ENCODE data around the gene ZNHIT2.
"Not testable (repeated sequence)": the region's sequence is repeated elsewhere in the genome, so short reads cannot be mapped to it uniquely, and the experiment has no call there.

The ZNHIT2 gene

GRCh38 chr11:65118891-65119669 lies 1.6 kb upstream of the ZNHIT2 start:
- not testable (repeated sequence) for FAIRE-seq

GRCh38 chr11:65118097-65118837 lies 766 bp upstream of the ZNHIT2 start:
- FAIRE-seq = no peak

GRCh38 chr11:65116370-65117205 lies 913 bp downstream of the ZNHIT2 start:
- FAIRE-seq = no peak

GRCh38 chr11:65115361-65116082 lies 2.0 kb downstream of the ZNHIT2 start:
- no peak for FAIRE-seq

GRCh38 chr11:65114538-65115171 lies 2.8 kb downstream of the ZNHIT2 start:
- no peak for FAIRE-seq

- FAIRE-seq = no peak
Measured at GRCh38 chr11:65113839-65114238, 3.7 kb downstream of the ZNHIT2 start.

- no peak for FAIRE-seq
Measured at GRCh38 chr11:65113361-65113756, 4.1 kb downstream of the ZNHIT2 start.

GRCh38 chr11:65112546-65113360 lies 4.7 kb downstream of the ZNHIT2 start:
- FAIRE-seq = no peak

- no peak for FAIRE-seq
Measured at GRCh38 chr11:65111744-65112545, 5.6 kb downstream of the ZNHIT2 start, which contains the start of gene TM7SF2. Gene TM7SF2, plus strand, starts transcription at chr11:65111872. Its CDS starts 144 bp downstream, at chr11:65112016.

- no peak for FAIRE-seq
Measured at GRCh38 chr11:65111159-65111743, 6.2 kb downstream of the ZNHIT2 start.

- FAIRE-seq = no peak
Measured at GRCh38 chr11:65110354-65110861, 7.1 kb downstream of the ZNHIT2 start.

GRCh38 chr11:65109231-65110198 lies 8.0 kb downstream of the ZNHIT2 start:
- FAIRE-seq = no peak

- FAIRE-seq = no peak
Measured at GRCh38 chr11:65108469-65109123, 8.9 kb downstream of the ZNHIT2 start.

- FAIRE-seq = no peak
Measured at GRCh38 chr11:65107751-65108468, 9.6 kb downstream of the ZNHIT2 start.

- FAIRE-seq = no peak
Measured at GRCh38 chr11:65107078-65107477, 10.4 kb downstream of the ZNHIT2 start.

GRCh38 chr11:65104628-65105027 lies 12.9 kb downstream of the ZNHIT2 start:
- no peak for FAIRE-seq

GRCh38 chr11:65103476-65103875 lies 14.0 kb downstream of the ZNHIT2 start:
- FAIRE-seq = no peak

Measured in colon (tissue), 2 donors.